HG02642 (cell line): ENCODE data around the gene ROS1.
"Not testable (repeated sequence)": the region's sequence is repeated elsewhere in the genome, so short reads cannot be mapped to it uniquely, and the experiment has no call there.

Source experiments
- ATAC-seq: cut with Tn5 transposase; IDR thresholded peaks from one replicate; pipeline ENCODE4 v1.9.1; 2021; ENCODE audit warnings: mild to moderate bottlenecking; ENCODE audit not compliant: unreplicated experiment, poor library complexity

Gene ROS1

GRCh38 chr6:117442313-117442712, 16.6 kb upstream of the ROS1 start:
- not testable (repeated sequence) for ATAC-seq

GRCh38 chr6:117441824-117442264, 16.1 kb upstream of the ROS1 start:
- ATAC-seq = no peak

GRCh38 chr6:117440706-117441525, 15.2 kb upstream of the ROS1 start:
- ATAC-seq = no peak

- ATAC-seq = no peak
Measured at GRCh38 chr6:117432273-117432672, 6.5 kb upstream of the ROS1 start.

GRCh38 chr6:117423754-117424153, 2.0 kb downstream of the ROS1 start:
- ATAC-seq = no peak

- no peak for ATAC-seq
Measured at GRCh38 chr6:117418320-117418719, 7.4 kb downstream of the ROS1 start.

- no peak for ATAC-seq
Measured at GRCh38 chr6:117417851-117418250, 7.9 kb downstream of the ROS1 start.

GRCh38 chr6:117414770-117415169, 11.0 kb downstream of the ROS1 start:
- ATAC-seq = no peak

- no peak for ATAC-seq
Measured at GRCh38 chr6:117411474-117411873, 14.3 kb downstream of the ROS1 start.

- no peak for ATAC-seq
Measured at GRCh38 chr6:117409863-117410262, 15.9 kb downstream of the ROS1 start.

GRCh38 chr6:117409420-117409819, 16.3 kb downstream of the ROS1 start:
- no peak for ATAC-seq

GRCh38 chr6:117404548-117404947, 21.2 kb downstream of the ROS1 start:
- no peak for ATAC-seq

- no peak for ATAC-seq
Measured at GRCh38 chr6:117401799-117402198, 23.9 kb downstream of the ROS1 start.

GRCh38 chr6:117399924-117400323, 25.8 kb downstream of the ROS1 start:
- ATAC-seq = no peak

- ATAC-seq = no peak
Measured at GRCh38 chr6:117399126-117399525, 26.6 kb downstream of the ROS1 start.

- no peak for ATAC-seq
Measured at GRCh38 chr6:117397536-117398227, 28.1 kb downstream of the ROS1 start.

GRCh38 chr6:117396228-117396627, 29.5 kb downstream of the ROS1 start:
- no peak for ATAC-seq

GRCh38 chr6:117395164-117395563, 30.6 kb downstream of the ROS1 start:
- ATAC-seq = no peak

GRCh38 chr6:117393045-117393444, 32.7 kb downstream of the ROS1 start:
- ATAC-seq = no peak

- no peak for ATAC-seq
Measured at GRCh38 chr6:117391874-117392583, 33.7 kb downstream of the ROS1 start.
